ENCODE data around the gene CHRNA5.
"Not testable (repeated sequence)": the region's sequence is repeated elsewhere in the genome, so short reads cannot be mapped to it uniquely, and the experiment has no call there.

Gene CHRNA5

DNA sequence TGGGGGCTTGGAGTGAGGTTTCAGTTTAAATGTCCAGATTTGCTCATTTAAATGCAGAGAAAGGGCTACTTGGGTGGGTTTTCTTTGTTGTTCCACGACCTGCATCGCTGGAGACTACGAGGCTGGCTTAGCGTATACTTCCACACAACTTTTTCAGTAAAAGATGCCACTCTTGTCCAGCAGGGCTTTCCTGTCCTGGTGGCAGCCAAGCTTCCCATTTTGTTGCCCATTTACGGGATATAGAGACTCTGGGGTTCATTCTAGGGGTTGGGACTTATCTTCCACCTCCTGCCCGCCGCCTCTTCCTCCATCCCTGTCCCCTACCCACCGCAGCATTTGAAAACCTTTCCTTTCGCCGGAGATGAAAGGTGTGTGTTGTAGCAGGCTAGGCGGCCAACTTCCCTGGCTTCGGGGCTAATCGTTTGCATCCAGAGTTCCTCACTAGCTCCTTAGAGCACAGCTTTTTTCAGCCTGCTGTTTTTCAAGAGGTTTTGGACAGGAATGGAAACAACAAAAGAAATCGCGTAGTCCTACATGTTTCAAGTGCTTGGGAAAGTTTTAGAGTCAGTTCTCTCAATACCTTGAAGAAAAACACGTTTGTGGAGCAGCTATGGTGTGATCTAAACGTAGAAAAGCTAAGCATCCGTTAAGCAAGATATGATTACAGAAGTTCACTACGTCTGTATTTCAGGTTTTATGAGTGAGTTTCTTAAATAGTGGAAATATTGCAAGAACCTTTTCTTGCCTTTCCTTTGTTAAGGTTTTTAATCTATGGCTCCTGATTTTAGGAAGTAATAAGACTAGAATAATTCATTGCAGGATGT, 843 bp downstream of the CHRNA5 start:
- DNase-seq = no peak

DNA sequence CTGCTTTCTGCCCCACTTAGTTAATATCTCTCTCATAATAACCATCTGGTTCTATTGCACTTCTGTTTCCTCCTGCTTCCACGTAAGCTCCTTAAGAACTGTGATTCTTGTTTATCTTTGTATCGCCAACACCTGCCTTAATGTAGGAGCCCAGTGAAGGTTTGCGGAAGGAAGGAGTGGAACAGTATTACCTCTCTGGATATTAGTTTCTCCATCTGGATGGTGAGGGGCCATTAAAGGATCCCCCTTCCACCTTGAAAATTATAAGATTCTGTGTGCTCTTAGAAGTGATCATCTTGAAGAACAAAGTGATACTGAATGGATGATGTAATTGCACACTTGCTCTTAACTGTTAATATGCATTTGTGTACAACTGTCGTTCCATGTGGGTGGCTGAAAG, 2.2 kb downstream of the CHRNA5 start:
- no peak for DNase-seq

DNA sequence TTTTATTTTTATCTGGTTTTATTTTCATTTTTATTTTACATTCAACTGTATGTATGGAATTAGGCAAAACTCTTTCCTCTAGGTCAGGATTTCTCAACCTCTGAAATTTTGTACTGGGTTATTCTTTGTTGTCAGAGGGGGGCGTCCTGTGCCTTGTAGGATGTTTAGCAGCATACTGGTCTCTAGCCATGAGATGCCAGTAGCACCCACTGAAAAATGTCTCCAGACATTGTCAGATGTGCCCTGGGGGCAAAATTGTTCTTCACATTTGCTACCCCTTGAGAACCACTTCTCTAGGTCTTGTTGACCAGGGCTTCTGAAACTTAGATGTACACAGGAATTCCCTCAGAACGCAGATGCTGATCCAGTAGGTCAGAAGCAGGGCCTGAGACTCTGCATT, 5.4 kb downstream of the CHRNA5 start:
- DNase-seq = no peak

DNA sequence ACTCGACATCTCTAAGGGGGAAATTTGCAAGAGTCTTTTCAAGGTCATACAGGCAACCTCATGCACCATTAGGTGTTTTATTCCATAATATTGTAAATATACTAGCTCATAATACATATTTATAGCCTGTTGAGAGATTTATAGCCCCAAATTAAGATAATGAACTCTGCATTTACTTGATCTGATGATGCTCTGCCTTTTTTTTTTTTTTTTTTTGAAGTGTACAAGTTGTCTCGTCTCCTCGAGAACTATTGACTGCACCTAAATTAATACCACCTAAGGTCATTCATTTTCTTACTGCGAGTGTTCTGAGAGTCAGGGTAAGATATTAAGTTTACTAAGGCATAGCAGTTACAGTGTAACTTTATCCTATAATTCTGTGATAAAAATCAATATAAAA, 6.1 kb downstream of the CHRNA5 start:
- no peak for DNase-seq

DNA sequence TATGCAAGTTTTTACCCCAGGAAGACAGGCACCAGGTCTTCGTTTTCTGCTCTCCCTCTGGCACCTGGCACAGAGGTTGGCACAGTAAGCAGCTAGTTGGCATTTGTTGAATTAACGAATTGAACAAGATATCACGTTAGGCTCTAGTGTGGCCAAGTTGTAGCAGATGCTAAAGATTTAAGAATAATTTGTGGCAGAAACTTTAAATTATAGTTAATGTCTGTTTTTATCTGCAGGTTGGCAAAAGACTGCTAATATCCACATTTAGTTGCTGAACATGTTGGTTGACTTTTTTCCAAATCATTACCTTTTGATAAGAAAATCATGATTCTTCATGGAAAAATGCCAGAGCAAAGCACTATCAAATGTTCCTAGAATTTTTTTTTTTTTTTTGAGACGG, 8.1 kb downstream of the CHRNA5 start:
- DNase-seq = no peak

DNA sequence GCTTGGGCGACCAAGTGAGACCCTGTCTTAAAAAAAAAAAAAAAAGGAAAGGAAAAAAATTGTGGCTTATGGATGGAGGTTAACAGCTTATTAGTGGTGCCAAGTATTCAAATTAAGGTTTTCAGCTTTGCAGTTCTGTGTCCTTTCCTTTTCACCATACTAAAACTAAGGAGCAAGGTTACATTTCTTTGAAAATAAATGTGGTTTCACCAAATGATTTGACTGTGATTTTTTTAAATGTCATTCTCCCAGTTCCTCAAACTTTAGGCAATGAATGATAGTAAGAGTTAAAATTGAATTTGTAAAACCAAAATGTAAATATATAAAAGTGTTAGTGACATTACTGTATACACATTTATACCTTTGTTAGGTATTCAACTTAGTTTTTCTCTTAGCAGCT, 9.6 kb downstream of the CHRNA5 start:
- DNase-seq = no peak

DNA sequence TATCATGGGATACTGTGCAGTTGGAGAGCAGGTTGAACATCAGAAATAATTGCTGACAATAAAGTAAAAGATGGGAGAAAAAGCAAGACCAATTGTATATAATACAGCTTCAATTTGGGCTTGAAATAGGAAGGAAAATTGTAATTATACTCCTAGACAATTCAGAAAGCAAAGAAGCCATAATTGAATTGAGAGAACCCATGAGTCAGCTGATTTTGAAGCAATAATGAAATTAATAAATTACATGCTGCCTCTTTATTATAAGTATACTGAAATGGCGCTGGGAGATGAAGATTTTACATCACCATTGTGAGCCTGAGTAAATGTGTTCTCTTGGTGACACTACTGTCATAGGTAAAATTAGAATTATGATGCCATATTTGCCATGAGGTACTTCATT, 32.3 kb downstream of the CHRNA5 start:
- no peak for DNase-seq

DNA sequence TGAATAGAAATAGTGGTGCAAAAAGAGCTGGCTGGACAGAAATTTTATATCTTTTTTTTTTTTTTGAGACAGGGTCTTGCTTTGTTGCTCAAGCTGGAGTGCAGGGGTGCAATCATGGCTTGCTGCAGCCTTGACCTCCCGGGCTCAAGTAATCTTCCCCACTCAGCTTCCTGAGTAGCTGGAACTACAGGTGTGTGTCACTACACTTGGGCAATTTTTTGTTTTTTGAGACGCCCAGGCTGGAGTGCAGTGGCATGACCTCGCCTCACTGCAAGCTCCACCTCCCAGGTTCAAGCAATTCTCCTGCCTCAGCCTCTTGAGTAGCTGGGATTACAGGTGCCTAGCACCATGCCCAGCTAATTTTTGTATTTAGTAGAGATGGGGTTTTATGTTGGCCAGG, 33.0 kb downstream of the CHRNA5 start:
- DNase-seq = no peak

DNA sequence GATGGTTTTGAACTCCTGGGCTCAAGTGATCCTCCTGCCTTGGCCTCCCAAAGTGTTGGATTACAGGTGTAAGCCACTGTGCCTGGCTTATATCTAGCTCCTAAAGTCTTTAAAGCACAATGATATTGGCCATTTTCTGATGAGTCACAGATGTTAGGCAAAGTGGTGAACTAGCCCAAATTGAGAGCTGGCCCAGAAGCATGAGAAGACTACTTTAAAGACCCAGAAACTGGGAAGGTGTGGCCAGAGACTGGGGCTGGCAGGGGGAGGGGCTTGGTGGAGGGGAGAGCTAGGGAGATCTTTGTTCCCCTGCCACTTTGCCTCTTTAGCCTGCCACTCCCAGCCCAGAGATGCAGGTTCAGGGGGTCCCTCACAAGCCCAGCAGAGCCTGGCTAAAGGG, 33.9 kb downstream of the CHRNA5 start:
- DNase-seq = no peak

DNA sequence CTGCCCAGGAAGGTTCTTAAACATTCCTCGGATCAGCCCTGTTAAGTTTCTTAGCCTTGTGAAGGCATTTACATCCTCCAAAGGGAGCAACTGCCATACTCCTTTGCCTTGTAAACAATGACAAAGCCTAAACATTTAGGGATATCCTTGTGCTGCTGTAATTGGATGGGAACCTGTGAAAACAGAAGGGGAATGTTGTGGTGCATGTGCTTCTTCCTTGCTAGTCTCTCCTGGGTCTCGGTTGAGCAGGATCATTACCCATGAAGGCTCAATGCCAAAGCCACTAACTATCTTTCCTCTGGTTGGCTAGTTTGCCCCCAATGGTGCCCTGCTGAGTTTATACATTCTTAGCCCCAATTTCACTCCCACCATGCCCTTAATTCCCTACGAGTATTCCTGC, 38.1 kb downstream of the CHRNA5 start:
- no peak for DNase-seq

DNA sequence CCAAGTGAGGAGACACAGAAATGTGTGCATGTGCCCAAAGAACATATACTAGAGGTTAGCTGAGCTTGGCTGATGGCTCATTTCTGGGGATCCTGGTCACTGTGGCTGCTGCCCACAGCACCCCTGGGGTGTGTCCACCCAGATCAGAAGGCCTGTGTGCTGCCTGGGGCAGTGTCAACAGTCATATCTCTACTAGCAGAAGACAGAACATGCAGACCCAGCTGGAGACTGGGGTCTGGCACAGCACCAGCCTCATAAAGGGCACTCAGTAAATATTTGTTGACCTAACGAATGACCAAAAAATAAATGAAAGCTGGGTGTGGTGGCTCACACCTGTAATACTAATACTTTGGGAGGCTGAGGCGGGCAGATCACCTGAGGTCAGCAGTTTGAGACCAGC, 39.1 kb downstream of the CHRNA5 start:
- no peak for DNase-seq

DNA sequence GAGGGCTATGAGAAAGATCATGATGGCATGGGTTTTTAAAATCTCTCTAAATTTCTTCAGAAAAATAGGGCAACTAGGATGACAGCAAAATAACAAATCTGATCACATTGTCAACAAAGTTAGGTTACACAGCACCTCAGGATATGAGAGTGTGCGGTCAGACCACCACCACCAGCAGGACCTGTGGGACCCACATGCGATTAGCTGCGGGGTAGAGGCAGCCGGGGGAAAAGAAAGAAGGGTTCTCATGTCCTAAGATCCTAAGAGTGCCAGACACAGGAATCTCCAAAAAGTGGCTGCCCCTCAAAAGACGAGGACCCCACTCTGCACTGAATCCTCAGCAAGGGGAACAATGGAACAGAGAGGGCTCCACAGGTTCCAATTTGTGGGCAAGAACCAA, 39.9 kb downstream of the CHRNA5 start:
- DNase-seq = no peak

DNA sequence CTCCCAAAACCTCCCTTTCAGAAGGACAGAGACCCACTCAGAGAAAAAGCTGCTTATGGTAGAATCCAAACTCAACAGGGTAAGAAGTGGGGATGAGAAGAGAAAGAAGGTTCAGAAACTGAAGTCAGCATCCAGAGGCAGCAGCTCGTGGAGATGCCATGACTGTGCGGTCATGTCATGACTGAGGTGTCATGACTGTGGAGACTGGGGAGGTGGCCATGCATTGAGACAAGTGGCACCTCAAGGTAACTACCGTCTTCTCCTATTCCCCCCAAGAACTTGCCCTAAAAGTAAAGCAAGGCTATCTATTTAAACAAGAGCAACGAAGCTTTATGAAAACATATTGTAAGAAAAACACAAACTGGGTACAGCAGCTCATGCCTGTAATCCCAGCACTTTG, 40.4 kb downstream of the CHRNA5 start:
- DNase-seq = no peak

DNA sequence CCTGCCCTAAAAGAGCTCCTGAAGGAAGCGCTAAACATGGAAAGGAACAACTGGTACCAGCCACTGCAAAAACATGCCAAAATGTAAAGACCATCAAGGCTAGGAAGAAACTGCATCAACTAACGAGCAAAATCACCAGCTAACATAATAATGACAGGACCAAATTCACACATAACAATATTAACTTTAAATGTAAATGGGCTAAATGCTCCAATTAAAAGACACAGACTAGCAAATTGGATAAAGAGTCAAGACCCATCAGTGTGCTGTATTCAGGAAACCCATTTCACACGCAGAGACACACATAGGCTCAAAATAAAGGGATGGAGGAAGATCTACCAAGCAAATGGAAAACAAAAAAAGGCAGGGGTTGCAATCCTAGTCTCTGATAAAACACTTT, 44.2 kb downstream of the CHRNA5 start:
- DNase-seq = not testable (repeated sequence)

DNA sequence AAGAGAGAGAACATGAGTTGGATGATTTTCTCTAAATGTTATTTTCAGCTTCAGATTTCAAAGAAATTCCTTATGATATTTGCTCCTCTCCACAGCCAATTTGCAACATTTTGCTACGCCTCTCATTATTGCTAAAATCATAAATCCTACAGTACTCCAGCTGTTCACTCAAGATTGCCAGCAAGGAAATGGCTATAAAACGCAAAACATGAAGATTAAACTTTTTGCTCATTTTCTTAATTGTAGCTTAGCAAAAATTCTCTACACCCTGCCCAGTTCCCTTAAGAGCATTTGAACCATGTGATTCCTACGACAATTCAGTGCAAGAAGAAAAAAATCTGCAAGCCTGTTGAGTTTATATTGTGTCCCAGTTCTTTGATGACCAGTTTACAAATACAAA, 48.7 kb downstream of the CHRNA5 start:
- no peak for DNase-seq

DNA sequence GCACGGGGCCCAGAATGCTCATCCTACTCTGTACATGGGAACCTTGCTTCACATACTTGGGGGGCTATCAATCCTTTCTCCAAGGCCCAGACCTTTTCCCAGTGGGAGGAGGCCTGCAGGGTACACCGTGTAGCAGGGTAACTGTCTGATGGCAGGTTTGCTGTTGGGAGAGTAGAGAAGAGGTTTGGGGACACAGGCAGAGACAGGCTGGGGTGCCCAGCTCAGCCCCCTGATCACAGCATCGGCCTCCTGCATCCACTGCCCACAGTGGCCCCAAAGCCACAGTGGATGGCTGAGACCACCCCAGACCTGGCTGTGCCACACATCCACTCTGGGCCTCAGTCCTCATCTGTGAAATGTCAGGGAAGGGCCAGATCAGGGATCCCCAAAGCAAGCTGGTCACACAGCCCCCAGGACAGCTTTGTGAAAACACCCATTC, 49.9 kb downstream of the CHRNA5 start:
- DNase-seq = no peak

DNA sequence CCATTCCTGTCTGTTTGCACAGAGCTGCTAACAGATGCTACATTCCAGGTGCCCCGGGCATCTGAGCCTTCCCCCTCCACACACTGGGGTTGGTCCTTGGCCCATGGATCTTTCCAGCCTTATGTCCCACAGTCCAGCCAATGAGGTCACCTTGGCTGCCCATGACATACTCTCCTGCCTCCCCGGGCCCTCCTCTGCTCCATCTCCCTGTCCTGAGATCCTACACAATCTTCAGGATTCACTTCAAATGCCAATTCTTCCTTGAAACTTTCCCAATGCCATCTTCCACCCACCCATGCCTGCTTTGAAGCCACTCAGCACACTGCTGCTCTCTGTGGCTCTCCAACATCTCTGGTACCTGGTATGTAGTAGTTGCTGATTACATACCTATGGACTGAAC, 51.2 kb downstream of the CHRNA5 start:
- DNase-seq = no peak

DNA sequence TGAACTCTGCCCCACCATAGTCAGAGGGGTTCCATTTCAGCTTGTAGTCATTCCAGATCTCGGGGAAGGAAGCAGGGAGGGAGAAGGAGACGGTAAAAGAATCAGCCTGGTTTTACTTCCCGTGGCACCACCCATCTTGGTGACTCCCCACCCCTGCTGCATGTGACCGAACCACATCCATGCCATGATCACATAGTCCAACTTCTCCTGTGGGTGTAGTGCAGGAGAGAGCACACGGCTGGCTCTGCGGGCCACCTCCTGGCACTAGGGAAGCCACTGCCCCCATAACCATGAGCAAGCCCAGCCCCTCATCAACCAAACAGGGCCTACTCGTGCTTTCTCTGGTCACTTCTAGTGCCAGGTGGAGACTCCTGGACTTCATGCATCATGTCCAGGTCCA, 51.8 kb downstream of the CHRNA5 start:
- DNase-seq = no peak

DNA sequence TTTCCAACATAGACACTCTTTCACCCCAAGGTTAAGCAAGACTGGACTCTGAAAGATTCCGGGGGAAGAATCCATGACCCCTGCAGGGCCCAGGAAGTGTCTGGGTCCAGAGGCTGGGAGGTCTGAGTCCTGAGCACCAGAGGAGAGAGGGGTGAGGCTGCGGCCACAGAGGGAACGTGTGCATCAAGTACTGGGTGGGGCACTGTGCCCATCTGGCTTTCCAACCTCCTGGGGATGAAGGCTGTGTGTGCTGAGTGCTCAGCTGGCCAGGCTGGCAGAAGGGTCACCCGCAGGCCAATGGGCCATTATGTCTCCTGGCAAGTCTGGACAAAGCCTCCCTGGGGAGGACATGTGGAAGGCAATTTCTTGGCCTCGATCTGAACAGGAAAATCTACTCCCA, 52.2 kb downstream of the CHRNA5 start:
- DNase-seq = no peak

DNA sequence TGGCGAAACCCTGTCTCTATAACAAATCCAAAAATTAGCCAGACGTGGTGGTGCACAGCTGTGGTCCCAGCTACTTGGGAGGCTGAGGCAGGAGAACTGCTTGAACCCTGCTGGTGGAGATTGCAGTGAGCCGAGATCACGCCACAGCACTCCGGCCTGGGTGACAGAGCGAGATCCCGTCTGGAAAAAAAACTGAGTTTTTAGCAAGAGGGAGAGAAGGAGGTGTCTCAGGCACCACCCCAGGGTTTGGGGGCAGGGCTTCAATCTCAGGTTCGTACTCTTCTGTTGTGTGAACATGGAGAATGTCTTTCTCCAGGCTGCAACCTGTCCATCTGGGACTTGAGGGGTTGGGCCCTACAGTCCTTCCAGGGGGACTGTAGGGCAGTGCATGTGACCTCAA, 52.7 kb downstream of the CHRNA5 start:
- no peak for DNase-seq

DNA sequence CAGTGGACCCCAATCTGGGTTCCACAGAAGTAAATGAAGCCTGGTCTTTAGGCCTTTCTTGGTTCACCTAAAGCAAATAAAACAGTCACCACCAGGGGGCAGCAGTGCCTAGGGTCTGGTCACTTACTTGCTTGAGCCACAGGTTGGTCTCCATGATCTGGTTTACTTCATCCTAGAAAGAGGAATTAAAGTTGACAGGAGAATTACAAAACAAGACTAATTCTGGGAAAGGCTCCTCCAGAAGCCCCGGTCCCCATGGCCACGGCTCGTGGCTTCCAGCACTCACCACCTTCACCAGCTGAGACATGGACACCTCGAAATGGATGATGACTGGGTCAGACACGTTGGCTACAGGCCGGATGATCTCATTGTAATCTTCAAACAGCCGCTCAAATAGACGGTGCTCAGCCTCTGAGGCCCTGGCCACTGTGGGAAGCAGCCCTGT, 53.2 kb downstream of the CHRNA5 start:
- DNase-seq = peak; percentile 77

DNA sequence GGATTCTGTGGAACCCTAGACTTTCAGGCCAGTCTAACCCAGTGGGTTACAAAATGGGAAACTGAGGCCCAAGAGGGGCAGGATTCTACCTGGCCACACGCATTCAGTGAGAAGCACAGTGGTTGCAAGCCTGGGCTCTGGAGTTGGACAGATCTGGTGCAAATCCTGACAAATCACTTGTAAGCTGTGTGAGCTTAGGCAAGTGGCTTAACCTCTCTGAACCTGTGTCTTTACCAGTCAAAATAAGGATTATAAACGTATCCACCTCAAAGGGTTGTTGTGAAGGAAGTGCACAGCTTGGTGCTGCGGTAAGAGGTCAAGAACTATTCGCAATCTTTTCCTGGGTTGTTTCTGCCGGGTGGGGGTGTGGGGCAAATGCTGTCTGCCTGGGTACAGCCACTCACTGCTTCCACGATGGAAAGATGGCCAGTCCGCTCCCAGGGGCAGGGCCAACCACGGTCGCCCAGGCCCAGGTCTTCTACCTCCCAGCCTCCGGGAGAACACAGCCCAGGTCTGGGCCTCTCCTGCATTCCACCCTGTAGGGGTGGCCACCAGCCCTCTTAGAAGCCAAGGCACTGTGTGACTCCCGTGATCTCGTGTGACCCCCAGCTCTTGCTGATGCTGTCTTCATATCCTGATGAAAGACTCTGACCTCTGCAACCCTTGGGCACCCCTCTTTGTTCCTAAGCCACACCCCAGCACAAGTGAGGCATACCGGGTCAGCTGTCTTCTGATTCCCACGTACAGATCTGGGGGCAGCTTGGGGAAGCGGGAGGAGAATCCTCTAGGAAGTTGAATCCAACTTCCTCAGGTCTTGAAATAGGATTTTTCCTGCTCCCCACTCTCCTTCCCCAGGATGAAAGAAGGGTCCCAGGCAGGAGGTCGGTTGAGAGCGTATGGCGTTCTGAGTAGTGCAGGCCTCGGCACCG, 54.0 kb downstream of the CHRNA5 start:
- DNase-seq = no peak

DNA sequence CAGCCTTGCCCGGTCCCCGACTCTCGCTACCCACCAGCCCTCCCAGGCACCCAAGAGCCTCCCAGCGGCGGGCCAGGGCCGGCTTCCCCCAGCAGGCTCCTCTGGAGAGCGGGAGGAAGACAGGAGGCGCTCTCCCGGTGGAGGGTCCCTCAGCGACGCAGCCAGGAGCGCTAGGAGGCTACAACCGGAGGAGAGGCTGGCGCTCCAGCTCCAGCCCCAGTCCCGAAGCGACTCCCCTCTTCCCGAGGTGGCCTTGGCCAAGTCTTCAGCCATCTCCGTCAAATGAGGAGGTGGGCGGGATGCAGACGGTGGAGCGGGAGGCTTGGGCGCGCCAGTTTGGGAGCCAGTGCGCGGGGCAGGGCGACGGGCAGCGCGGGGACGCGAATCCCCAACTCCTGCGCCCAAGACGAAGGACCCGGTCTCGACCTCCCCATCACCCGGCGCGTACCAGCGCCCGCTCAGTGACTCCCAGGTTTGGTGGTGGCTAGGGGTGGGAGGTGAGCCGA, 54.8 kb downstream of the CHRNA5 start:
- DNase-seq = no peak
